ENCODE data around the gene CBFA2T3.
"Not testable (repeated sequence)": the region's sequence is repeated elsewhere in the genome, so short reads cannot be mapped to it uniquely, and the experiment has no call there.

The CBFA2T3 gene

DNA sequence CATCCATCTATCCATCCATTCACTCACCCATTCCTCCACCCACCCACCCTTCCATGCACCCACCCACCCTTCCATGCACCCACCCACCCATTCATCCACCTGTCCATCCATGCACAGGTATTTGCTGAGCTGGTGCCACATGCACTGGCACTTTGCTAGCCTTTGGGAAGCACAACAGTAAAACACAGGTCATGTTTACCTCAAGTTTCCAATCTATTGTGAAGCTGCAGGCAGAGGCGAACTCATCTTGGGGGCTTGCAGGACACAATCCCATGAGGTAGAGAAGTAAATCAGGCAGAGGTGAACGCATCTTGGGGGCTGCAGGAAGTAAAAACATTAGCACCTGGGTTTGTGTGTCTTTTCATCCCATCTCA, 35.6 kb upstream of the CBFA2T3 start:
- no peak for DNase-seq

GRCh38 chr16:89011909-89012621, 35.1 kb upstream of the CBFA2T3 start:
- DNase-seq: no peak

DNA sequence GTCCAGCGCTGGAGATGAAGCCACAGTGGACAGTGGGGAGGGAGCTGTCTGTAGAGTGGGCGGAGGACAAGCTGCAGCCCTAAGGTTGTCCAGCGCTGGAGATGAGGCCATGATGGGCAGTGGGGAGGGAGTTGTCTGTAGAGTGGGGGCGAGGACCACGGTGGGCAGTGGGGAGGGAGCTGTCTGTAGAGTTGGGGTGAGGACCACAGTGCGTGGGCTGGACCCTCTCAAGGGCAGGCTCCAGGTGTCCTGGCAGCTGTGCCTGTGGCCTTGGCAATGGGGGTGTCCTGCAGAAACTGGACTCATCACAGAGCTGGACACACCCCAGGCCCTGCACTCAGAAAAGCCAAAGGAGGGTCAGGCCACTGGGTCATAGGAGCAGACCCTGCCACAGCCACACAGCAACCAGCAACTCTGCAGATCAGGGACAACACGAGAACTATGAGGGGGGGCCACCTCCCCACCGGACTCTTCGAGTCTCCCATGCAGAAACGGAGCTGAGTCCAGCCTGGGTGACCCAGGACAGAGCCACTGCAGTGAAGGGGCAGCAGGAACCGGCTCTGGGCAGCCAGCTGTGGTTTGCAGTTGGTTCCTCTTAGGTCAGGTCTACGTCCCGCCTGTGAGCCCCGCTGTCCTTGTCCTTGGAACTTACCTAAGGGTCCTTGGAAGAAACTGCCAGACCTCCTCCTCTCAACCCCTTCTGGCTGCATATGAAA, 33.4 kb upstream of the CBFA2T3 start:
- DNase-seq: no peak

DNA sequence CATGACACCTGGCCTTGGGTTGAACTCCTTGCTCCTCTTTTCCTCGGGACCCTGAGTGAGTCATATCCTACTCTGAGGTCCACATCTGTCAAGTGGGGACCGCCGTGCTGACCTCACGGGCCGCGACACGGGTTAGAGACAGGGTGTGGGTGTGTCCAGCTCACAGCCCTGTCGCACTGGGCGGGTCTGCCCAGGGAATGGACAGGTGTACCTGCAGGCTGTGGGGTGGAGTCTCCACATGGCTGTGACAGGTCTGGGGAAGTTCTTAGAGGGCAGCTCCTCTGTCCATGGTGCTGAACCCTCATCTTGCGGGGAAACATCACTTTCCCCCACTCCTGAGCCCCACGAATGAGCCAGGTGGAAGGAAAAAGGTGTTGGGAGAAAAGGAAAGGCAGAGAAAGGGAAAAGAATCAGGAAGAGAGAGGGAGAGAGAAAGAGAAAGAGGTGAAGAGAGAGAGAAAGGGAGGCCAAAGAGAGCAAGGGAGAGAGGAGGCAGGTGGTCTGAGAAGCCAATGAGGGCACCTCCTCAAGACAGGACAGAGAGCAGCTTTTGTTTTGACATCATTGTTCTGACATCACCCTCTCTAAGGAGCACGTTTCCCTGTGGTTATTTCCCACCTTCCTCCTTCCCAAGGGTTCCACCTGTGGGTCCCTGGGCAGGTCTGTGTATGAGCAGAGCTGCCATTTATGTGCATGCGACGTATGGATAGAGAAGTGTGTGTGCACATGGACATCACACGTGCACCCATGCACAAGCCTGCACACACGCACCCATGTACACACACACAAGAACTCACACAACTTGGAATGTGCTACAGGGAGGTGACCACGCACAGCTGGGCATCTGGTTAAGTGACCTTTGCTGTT, 32.6 kb upstream of the CBFA2T3 start:
- DNase-seq: peak; percentile 22

- DNase-seq: not testable (repeated sequence)
Measured at GRCh38 chr16:89008796-89009195, 31.8 kb upstream of the CBFA2T3 start.

- no peak for DNase-seq
Measured at GRCh38 chr16:89007371-89008249, 30.6 kb upstream of the CBFA2T3 start.

DNA sequence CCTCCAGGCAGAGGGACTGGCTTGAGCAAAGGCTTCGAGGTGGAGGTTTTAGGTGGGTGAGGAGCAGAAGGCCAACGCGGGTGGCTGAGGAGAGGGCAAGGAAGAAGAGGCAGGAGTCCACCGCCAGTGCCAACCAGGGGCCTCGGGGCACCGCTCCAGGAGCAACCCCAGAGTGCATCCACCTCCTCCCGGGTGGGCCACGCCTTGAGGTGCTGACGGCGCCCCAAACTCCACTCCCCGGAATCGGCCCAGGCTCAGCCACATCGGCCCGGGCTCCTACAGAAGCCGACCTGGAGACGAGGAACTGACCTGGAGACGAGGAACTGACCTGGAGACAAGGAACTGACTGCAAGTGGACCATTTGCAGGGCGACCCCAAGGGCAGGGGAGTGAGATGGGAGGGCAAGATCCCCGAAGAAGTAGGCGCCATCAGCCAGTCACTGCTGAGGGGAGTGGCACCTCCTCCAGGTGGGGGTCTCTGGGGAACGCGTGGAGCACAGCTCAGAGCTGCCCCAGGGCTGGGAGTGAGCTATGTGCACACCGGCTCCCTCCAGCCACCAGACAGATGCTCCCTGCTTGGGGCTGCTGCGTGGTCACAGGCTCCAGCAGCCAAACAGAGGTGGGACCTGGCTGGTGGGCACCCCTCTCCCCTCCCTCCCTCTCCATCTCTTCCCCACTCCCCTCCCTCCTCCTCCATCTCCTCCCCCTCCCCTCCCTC, 29.2 kb upstream of the CBFA2T3 start:
- DNase-seq: no peak

DNA sequence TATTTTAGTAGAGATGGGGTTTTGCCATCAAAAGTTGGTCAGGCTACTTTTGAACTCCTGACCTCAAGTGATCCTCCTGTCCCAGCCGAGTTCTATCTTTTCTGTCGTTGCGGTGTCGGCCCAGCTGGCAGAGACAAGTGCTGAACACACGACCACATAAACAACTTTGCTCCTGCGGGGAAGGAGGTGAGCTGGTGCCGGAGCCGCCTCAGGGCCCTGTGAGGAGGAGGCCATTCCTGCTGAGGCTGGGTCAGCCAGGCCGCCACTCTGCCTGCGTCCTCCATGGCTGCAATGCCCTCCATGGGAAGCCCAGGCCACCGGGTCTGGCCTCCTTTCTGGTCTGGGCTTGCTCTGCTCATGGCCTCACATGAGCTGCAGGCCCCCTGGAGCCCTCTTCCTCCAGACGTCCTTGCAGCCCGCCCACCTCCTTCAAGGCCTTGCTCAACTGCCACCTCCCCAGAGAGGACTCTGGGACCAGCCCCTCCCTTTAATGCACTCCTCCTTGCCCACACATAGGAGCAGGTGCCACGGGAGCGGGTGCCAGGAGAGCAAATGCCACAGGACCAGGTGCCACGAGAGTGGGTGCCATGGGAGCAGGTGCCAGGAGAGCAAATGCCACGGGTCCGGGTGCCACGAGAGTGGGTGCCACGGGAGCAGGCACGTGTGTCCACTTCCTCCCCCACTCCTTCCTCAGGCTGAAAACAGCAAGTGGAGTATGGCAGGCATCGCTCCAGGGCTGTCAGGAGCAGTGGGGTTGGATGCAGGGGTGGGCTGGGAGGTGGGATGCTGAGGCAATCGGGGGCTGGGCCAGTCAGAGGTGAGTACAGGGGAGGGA, 28.4 kb upstream of the CBFA2T3 start:
- DNase-seq: no peak

GRCh38 chr16:89004209-89004831, 27.3 kb upstream of the CBFA2T3 start:
- no peak for DNase-seq

- no peak for DNase-seq
Measured at GRCh38 chr16:89003831-89004208, 26.8 kb upstream of the CBFA2T3 start.

GRCh38 chr16:89002851-89003830, 26.1 kb upstream of the CBFA2T3 start:
- DNase-seq: no peak

- not testable (repeated sequence) for DNase-seq
Measured at GRCh38 chr16:89002081-89002480, 25.1 kb upstream of the CBFA2T3 start.

DNA sequence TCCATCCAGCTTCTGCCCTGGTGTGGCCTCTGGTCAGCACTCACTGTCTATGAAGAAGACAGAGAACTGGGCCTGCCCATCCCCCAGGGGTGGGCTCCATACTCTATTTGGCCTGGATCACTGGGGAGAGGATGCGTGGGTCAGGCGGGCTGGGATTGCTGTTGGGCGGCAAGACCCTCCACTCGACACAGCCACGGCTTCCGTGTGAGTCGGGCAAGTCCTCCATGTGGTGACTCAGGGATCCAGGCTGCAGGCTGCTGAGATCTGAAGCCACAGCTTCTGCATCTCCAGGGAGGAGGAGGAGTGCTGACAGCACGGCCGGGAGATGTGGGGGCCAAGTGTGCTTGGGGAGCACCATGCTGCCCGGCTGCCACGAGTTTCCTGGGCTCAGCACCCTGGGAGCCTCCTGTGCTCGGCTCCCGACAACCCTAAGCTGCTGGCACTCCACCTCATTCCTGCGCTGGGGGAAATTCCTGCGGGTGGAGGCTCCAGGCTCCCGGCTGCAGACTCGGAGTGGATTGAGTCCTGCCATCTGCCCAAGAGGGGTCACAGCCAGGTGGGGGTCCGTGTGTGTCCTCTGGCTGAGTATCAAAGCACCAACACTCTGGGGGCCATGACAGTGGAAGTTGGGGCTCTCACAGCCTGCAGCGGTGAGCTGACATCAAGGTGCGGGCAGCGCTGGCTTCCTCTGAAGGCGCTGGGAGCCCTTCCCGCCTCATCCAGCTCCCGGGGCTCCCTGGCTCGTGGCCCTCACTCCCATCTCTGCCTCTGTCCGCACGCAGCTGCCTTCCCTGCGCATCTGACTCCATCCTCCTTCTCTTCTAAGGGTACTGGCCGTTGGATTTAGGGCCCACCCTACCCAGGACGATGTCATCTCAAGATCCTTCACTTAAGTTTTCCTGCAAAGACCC, 24.4 kb upstream of the CBFA2T3 start:
- DNase-seq: no peak

DNA sequence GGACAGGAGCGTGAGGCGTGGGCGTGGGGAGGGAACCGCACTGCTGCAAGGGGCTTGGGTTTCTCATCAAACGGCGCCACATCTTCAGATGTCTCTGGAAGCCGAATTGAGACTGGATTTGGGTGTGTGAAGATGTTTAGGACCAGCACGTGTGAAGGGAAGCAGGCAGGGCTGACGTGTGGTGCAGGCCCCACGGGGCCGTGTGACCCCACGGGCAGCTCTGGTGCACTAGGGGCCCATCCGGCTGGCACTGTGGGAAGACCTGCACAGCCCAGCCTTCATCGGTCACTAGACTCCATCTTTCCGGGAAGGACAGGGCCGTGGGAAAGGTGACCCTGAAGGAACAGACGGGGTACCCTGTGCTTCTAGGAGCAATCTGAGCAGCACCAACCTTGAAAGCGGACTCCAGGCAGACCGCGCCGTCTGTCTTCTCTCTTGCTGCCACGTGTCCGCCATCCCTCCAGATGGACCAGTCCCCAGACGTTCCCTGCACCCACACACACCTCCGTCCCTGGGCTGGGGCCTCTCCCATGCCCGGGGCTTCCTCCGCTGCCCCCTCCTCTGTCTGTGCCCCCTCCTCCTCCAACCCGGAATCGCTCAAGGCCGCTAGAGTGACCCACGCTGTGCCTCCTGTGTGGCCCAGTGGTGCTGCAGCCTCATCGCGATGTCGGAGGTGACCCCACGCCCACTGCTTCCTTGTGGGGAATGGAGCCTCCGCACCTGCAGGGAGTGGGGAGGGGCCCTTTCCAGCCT, 23.4 kb upstream of the CBFA2T3 start:
- DNase-seq: no peak

DNA sequence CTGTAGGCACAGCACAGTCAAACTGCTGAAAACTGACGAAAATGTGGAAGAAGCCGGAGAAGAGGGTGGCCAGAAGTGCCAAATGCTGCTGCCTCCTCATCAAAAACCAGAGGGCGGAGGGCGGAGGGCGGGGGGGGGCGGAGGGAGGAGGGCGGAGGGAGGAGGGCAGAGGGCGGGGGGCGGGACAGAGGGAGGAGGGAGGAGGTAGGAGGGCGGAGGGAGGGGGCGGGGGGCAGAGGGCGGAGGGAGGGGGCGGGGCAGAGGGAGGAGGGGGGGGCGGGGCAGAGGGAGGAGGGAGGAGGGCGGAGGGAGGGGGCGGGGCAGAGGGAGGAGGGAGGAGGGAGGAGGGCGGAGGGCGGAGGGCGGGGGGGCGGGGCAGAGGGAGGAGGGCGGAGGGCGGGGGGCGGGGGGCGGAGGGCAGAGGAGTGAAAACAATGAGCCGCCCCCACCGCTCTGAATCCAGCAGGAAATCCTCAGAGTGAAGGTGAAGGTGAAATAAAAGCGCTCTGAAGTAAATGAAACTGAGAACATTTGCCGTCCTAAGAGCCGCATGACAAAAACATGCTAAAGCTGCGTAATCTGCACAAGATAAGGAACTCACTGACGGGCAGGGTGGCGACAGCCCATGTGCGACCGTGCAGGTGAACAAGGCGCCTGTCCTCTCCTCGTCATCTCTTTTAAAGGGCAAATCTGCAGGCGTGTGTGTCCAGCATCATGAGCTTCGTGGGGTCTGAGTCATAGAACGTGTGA, 22.6 kb upstream of the CBFA2T3 start:
- DNase-seq: peak; percentile 15

DNA sequence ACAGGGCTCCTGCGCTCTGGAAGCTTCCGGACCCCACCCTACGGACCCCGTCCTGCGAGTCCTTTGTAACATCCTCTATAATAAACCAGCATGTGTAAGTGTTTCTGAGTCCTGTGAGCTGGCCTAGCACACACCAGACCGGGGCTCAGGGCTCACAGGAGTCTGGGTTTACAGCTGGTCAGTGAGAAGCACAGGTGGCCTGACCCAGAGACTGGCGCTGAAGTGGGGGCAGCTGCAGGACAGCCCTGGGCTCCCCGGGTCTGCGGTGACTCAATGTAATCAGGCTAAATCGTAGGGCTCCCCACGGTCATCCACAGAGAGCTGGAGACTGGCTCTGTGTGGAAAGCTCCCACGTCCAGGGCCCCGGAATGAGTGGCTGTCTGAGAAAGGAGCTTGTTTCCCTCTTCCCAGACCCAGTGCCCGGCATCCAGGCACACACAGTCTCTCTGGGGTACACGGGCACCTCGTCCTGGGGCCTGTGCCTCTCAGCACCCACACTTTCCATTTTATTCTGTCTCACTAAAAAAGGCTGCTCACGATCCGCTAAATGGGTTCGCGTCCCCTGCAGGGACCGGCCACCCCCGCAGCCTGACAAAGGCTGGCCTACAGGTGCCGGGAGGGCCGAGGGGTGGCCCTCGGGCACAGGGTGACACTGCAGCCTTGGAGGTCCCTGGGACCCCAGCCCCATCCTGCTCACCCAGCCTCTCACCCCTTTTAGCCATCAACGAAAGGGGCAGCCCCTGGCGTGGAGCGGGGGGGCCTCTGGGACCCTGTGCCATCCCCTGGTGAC, 18.9 kb upstream of the CBFA2T3 start:
- DNase-seq: no peak

Data from CD4-positive, alpha-beta T cell treated with Interleukin-10 for 1 hour (primary cell).